HG03103 (cell line): ENCODE results near the gene SNPH.

Experiments
- ATAC-seq: cut with Tn5 transposase; IDR thresholded peaks from one replicate; pipeline ENCODE4 v1.9.1; 2021; ENCODE audit warnings: low read depth; ENCODE audit not compliant: unreplicated experiment

SNPH gene

DNA sequence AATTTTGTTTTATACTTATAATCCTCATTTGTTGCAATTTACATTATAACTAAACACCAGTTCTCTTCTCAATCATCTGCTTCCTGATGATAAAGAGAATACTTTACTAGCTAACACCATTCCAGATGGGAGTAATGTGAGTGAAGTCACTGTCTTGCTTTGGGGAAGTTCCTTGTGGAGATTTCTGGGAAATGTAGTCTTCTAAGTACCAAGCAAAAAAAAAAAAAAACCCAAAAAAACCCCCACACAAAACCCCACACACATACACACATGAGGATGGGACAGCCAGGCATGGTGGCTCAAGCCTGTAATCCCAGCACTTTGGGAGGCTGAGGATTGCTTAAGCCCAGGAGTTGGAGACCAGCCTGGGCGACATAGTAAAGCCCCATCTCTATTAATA lies 2.2 kb upstream of the SNPH start:
- no peak for ATAC-seq

DNA sequence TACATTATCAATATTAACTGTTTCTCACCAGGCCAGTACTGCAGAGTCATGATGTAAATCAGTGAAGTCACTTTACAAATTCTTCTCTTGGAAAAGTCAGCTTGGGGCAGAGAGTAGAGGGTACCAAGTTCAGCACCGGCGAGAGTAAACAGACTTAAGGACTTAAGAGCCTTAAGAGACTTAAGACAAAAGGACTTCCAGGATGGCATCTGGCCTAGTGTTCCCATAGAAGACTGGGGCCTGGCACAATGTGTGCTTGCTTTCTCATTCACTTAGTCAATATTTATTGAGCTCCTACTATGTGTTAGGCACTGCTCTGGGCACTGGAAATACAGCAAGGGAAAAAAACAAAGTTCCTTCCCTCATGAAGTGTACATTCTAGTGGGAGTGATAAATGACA lies 1.4 kb upstream of the SNPH start:
- no peak for ATAC-seq

DNA sequence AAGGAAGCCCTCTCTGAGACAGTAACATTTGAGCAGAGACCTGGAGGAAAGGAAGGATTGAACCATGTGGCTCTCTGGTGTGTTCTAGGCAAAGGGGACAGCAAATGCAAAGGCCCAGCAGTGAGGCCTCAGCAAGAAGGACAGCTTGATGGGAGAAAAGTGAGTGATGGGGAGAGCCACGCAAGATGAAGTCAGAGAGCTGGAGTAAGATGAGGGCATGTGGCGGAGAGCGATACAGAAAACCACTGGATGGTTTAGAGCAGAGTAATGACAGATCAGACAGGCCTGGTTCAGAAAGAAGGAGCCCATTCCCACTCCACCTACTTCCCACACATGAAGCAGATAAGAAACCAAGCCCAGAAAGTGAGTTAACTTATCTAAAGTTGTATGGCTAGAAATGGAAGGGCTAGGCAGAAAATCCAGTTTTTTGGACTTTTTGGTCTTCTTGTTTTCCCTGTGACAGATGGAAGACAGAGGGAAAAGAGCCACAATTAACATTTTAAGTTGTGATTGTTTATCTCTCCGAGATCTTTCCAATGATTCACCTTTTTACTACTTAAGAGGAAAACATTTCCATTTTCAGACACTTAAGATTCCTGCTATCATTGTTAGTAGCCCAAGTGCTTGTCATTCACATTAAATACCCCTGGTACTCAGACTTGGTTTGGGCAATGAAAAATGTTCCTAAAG lies 723 bp upstream of the SNPH start:
- no peak for ATAC-seq

DNA sequence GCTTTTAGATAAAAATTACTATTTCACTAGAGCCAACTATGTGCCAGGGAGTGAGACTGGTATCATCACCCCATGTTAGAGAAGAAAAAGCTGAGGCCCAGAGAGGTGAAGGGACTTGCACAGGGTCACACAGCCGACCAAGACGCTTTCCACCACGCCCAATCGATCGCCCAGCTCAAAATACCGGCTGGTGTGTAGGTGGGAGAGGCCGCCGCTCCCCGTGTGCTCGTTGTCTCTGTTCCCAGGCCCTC lies 253 bp upstream of the SNPH start:
- ATAC-seq: no peak

DNA sequence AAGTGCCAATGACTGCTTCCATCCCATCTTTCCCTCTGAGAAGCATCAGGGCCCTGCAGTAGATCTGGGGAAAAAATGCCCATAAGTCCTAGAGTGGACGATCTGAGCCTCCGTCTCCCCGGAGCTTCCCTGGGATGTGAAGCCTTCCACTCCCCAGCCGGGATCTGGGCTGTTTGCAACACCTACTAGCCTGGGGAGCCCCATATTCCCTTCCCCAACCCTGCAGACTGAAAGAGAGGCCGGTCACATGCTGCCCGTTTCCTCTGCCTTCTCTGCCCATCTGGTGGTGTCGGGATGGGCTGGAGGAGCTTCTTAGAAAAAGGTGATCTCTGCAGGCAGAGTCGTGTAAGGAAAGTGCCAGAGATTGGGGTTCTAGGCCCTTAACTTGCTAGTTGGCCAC lies 1.1 kb downstream of the SNPH start:
- ATAC-seq: no peak

DNA sequence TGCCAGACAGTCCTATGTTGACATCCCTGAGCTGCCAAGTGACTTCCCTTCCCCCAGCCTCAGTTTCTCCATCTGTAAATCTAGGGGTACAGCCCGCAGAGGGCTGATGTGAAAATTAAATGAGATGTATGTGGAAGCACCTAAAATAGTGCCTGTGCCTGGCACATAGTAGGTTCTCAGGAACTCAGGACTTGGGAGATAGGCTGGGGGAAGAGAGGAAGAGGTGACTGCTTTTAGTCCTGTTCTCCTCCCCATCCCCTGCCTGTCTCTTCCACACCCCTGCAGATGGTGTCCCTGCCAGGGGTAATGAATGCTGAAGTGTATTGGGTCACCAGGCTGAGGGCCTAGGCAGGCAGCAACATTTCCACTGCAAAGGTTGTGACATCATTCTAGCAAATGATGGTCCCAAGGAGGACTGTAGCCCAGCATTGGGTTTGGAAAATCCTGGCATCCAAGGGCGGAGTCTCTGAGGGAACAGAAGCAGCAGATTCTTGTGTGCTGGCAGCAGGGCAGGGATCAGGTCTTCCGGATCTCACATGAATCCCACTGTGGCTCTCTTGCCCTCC lies 1.8 kb downstream of the SNPH start:
- ATAC-seq: no peak

DNA sequence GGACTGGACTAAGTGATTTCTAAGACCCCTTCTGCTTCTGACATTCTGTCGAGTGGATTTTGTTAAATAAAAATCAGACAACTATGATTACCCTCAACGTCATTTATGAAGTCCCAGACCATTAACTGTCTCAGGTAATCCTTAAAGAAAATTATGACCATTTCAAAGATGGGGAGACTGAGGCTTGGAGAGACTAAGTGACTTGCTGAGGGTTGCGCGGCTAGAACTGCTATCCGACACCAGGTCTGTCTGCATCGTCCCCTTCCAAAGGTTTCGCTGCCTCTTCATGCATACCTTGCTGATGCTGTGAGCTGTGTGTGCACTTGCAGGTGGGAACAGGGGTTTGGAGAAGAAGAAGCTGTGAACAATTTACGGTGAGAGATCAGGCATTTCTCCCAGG lies 3.1 kb downstream of the SNPH start:
- ATAC-seq: no peak

DNA sequence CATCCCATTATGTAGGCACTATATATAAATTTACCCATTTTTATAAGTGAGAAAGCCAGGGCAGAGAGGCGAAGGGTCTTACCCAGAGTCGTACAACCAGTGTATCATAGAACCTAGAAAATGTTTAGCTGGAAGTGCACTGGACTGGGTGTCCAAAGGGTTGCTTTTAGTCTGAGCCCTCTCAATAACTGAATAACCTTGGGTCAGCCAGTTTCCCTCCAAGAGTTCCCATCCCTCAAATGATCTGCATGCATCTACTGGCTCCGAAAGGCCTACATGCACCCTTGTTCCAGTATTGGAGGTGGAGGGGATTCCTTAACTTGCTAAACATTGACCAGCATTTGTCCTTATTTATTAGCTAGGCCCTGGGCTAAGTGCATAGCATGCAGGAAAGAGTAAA lies 3.8 kb downstream of the SNPH start:
- no peak for ATAC-seq

DNA sequence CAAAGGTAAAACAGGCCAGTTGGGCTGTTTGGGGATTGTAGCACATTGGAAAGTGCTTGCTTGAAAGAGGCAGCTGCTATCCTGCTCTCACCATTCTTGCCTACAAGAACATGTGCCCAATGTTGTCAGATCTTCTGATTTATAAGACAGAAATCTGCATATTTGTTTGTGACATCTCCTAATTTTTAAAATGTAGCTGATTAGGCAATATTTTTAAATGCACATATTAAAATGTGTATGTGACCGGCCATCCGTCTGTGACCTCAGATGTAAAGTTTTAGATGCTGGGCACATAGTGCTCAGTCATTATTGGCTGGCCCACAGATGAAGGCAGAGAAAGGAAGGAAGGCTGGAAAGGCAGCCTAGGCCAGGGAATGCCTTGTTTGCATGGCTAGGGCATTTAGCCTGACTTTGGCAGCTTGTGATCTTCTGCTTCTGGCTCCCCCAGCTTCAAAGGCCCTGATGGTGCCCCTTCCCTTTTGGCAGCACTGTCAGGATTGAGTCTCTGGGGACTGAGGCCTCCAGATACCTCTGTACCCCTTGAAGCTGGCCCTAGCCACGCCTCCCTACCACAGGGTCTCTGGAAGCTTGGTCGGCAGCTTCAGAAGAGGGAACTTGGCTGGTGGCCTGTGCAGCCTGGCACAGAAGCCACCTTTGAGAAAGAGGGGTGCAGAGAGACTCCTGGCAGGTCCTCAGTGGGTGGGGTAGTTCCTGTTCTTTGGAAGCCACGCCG lies 6.4 kb downstream of the SNPH start:
- no peak for ATAC-seq

DNA sequence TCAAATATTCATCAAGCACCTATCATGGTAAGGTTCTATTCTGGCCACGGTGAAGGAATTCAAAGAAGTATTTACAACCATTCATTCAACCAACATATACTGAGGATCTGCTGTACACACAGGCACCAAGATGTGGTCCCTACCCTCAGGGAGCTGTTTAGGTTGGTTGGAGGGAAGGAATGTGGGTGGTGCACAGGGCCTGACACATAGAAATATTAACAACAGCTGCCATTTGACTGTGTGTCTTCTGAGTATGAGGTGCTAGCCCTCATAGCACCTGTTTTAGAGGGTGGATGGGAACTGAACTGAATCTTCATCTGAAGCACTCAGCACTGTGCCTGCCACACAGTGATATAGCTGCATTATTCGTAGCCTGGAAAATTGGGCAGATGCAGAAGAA lies 7.3 kb downstream of the SNPH start:
- ATAC-seq: no peak

DNA sequence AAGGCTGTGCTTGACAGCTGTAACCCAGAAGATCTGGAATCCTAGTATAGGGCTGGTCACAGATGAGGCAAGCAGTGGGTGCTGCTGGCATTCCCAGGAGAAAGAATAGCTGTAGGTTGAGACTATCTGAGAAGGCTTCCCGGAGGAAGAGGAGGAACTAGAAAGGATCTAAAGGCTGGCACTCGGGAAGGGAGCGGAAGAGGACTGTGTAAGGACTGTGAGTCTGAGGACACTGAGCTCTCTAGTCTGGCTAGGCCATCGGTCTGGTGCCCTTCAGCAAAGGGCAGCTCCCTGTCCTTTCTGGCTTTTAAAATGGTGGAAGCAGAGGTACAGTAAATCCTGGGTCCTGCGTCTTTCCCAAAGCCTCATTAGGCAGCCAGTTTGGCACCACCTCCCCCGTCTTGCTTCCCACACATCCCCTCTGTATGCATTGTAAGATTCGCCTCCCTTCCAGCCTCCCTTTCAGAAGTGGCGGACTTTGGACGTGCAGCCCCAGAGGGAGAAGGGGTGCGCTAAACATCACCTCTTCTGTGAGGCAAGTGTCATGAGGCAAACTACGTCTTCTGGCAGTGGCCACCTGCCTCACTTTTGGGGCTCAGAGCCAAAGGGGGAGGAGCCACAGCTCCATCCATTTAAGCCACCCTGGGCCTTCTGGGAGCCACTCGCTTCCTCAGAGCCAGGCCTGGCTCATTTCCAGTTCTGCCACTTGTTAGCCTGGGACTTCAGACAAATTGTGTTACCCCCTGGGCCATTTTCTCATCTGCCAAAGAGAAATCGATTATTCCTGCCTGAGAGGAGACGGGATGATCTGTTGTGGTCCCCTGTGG lies 8.6 kb downstream of the SNPH start:
- ATAC-seq: no peak

DNA sequence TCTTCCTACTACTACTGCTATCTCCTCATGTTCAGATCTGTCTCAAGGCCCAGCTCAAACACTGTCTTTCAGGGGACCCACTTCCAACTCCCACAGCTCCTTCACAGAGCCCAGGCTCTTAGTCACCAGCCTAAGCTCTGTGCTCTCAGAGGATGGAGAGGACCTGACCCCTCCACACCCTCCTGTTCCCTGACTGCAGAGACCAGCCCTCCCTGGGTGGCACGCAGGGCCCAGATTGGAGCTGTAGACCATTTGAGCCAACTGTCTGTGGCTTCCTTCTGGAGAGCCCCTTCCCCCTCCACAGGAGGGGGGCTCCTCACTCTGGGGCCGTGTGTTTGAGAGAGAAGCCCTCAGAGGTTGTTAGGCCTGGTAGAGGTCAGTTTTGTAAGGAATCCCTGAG lies 9.8 kb downstream of the SNPH start:
- ATAC-seq: no peak

DNA sequence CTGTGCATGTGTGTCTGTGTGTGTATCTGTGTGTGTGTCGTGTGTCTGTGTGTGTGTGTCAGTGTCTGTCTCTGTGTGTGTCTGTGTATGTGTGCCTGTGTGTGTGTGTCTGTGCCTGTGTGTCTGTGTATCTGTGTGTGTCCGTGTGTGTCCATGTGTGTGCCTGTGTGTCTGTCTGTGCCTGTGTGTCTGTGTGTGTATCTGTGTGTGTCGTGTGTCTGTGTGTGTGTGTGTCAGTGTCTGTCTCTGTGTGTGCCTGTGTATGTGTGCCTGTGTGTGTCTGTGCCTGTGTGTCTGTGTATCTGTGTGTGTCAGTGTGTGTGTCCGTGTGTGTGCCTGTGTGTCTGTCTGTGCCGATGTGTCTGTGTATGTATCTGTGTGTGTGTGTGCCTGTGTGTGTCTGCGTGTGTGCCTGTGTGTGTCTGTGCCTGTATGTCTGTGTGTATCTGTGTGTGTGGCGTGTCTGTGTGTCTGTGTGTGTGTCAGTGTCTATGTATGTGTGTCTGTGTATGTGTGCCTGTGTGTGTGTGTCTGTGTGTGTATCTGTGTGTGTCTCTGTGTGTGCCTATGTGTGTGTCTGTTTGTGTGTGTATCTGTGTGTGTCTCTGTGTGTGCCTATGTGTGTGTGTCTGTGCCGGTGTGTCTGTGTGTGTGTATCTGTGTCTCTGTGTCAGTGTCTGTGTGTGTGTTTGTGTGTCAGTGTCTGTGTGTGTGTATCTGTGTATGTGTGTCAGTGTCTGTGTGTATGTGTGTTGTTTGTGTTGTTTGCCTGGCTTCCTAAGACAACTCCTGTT lies 11.6 kb downstream of the SNPH start:
- no peak for ATAC-seq

DNA sequence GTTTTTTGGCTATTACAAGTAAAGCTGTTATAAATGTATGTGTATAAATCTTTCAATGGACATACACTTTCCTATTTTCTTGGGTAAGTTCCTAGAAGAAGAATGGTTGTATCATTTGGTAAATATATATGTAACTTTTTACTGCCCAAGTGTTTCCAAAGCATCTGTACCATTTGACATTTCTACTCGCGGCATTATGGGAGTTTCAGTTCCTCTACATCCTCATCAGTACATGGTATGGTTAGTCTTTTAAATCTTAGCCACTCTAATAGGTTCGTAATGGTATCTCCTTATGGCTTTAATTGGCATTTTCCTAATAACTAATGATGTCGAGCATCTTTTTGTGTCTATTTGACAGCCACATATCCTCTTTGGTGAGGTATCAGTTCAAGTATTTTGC lies 12.9 kb downstream of the SNPH start:
- ATAC-seq: no peak

DNA sequence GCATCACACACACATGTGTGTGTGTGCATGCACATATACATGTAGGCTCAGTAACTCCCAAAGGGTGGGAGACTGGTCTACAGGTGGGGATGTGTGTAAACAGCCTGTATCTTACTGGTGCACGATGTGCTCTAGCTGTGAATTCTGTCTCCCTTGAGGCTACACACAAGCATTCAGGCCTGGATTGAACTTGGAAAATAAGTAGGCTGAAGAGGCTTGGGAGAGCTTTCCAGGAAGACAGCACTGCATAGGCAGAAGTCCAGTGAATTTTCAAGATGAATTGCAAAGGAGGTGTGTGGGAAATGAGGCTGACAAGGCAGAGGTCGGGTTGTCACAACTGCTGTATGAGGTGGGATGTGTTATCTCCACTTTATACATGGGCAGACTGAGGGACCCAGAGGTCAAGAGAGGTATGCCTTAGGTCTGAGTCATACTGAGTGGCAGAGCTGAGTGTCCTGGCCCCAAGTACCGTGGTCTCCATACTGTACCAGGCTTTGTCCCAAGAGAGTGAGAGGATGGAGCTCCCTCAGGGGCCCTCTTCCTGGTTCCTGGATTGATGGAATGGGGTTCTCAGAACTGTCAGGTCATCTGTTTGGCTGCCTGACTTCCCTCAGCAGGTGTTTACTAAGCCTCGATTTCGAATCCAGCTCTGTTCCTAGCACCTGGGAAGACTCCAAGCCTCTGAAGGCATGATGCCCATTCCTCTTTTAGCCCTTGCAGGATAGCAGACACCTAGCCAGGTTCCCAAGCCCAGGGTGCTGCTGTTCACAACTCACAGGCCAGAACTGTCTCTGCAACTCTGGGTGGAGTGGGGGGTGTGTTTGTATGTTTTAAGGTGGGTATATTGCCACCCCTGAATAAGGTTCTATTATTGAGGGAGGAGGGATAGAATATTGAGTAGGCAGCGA lies 14.4 kb downstream of the SNPH start:
- no peak for ATAC-seq

DNA sequence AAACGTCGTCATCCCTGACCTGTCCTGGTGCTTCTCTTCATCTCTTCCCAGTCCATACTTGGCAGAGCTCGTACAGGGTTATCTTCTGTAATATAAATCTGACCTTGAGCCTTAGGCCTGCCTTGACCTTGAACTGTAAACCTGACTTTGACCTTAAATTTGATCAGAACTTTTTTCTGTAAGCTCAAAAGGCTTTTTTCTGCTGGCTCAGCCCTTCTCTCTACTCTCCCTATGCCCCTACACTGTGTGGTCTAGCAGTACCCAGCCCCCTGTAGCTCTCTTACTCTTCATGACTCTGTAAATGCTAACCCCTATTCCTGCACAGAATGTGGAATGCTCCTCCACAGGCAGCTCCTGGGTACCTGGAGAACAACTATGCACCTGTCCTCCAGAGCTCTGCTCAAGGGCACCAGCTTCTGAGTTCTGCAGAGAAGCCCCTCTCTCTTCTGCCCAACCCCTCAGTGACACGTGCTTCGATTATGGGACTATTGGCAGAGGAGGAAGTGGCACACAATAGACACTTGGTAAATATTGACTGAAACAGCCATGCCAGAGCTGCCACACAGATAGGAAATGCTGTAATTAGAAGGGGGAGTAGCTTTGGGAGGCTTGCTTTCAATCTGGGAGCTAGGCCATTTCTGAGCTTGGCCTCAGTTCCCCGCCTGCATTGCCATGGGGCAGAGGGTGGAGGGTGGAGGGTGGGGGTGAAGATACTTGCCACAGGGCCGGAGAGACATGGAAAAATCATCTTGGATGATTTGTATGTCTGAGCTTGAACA lies 15.4 kb downstream of the SNPH start:
- ATAC-seq: no peak

DNA sequence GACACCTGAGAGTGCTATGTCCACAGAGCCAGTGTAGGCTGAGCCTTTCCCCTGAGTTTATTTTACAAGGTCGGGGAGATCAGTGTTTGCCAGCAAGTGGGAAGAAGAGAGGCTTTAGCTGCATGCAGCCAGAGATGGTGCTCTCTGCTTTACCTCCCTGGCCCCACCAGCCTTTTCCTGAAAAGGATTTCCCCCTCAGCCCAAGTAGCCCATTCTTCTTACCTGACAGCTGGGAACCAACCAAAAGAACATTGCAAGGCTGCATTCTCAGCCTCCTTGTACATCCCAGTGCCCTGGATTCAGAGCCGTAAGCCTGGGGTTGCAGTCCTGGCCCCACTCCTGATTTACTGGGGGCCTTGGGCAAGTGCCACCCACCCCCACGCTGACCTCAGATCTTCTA lies 16.9 kb downstream of the SNPH start:
- ATAC-seq: no peak

DNA sequence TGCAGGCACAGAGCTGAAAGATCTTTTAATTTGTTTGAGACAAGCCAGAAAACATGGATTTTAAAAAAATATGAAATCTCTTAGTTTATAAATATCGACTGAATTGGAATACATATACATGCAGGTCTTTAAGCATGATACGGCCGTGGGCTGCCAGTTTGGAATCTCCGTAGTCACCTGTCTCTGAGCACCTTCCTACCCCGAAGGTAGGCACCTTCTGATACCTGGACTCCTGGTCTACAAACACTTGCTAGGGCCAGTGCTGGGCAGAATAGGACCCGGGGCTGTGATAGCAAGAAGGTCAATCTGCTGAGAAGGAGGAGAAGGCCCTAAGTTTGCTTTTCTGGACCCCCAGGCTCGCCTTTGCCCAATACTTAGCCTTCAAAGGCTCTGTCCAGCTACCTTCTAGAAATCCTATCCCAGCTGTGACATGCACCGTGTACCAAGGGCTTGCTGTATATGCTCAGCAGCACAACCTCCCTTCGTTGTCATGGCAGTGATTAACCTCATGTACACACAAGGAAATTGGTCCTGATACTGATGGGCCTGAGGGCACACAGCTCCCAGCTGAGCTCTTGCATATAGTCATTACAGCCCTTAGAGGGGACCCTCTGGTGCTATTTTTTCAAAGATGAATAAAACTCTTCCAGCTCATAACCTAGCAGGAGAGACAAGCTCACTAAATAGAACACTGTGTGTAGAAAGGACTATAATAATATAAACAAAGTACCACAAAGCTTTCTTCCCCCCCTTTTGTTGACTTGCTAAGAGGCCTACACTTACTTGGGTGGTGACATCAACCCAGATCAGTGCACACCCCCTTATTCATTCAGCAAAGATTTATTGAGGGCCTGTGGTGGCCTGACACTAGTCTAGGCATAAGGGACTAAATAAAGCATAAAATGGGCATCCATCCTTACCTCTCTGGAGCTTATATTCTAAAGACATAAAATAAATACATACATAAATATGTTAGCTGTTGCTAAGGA lies 17.7 kb downstream of the SNPH start:
- ATAC-seq: no peak
